HG03575 (cell line): ENCODE measurements around the gene MPHOSPH8.
"Not testable (repeated sequence)": the region's sequence is repeated elsewhere in the genome, so short reads cannot be mapped to it uniquely, and the experiment has no call there.

Experiments used
- ATAC-seq: cut with Tn5 transposase; IDR thresholded peaks from one replicate; pipeline ENCODE4 v1.9.1; 2021; ENCODE audit not compliant: unreplicated experiment, insufficient number of reproducible peaks, low FRiP score; ENCODE audit errors: extremely low read depth

The MPHOSPH8 gene

GRCh38 chr13:19673473-19674430, 40.3 kb downstream of the MPHOSPH8 start:
- no peak for ATAC-seq

GRCh38 chr13:19674898-19675297, 41.4 kb downstream of the MPHOSPH8 start:
- no peak for ATAC-seq

DNA sequence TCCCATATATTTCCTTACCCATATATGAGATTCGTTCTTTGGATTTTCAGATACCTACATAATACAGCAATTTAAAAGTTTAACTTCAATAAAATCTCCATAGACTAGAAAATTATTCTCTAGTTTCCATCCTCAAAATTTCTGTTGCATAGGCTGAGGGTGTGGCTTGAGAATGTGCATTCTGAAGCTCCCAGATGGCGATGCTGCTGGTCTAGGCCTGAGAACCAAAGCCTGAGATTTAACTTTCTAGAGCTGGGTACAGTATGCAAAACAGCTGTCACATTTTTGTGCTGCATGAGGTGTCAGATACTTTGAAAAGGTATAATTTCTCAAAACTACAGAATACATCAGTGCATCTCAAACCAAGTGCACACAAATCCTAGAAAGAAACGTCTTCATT, 42.7 kb downstream of the MPHOSPH8 start:
- ATAC-seq, result no peak

- ATAC-seq, result no peak
These were observed 47.3 kb downstream of the MPHOSPH8 start for GRCh38 chr13:19680751-19681150.

- ATAC-seq, result no peak
These were observed 48.1 kb downstream of the MPHOSPH8 start for GRCh38 chr13:19681517-19681916.

DNA sequence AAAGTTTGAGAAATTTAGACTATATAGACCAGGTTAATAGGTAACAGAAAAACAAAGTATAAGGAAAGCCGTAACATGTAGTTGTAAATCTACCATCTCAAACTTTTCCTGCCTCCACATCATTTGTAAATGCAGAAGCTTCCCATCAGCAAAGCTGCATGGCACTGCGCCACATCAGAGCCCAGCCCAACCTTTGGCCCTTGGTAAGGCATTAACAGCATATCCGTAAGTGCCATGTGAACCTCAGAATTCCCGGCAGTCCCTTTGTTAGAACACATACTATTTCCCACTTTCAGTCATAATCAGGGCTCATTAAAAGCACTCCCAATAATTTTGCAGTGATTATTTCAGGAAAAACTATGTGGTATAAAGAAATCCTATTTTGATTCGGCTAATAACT, 51.6 kb downstream of the MPHOSPH8 start:
- no peak for ATAC-seq

DNA sequence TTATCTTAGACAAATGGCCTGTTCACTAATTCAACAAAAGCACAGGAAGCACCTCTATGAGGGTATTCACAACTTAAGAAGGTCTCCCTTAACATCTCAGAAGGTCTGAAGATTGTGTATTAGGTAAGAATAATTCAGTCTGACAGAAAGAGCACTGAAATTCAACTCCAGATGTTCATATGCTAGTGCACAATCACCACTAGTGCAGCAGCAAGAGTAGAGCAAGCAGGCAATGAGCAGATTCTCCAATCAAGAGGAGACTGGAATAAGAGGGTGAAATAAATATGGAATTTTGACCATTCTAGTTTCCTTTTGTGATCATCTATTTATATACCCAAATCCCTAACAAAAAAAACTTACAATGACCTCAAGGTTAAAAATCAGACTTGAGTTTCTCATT, 52.0 kb downstream of the MPHOSPH8 start:
- no peak for ATAC-seq

DNA sequence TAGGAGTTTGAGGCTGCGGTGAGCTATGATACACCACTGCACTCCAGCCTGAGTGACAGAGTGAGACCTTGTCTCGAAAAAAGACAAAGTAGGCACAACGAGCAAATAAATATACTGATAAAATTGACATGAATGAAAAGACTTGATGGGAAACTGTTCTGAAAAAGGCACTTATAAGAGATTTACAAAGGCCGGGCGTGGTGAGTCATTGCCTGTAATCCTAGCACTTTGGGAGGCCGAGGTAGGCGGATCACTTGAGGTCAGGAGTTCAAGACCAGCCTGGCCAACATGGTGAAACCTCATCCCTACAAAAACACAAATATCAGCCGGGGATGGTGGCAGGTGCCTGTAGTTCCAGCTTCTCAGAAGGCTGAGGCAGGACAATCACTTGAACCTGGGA, 58.0 kb downstream of the MPHOSPH8 start:
- not testable (repeated sequence) for ATAC-seq

GRCh38 chr13:19695428-19695827, 62.0 kb downstream of the MPHOSPH8 start:
- ATAC-seq, result no peak

- ATAC-seq, result no peak
These were observed 62.4 kb downstream of the MPHOSPH8 start for GRCh38 chr13:19695829-19696228.

DNA sequence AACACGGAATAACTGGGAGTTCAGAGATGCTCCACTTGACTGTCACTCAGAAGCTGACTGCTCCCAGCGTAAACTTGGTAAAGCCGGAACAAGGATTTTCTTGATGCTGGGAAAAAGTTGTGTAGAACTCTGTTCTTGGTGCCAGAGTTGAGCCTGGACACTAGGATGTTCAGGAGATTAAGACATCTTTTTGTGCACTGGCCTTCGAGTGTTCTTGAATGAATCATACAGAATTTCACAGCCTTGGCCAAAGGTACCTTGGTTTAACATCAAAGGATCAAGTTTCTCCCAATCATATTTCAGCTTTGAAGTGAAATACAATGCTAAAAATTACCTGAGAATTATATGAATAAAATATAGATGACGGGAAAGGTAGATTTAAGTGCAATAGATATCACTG, 67.5 kb downstream of the MPHOSPH8 start:
- not testable (repeated sequence) for ATAC-seq

DNA sequence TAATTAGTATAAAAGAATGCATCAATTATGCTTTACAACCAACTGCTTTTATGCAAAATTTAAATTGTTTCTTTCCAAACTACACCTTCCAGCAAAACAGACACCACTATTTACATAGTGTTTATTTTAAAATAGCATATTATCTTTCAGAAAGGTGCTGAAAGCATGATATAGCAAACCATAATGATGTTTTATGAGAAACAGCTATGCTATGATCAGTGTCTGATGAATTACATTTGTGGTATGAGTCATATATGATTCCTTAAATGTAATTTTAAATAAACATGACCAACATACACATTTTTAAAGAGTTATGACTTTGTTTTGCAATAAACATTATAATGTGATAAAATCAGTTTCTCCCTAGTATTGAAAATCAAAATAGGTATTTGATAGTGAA, 68.2 kb downstream of the MPHOSPH8 start:
- ATAC-seq, result not testable (repeated sequence)

- not testable (repeated sequence) for ATAC-seq
These were observed 70.8 kb downstream of the MPHOSPH8 start for GRCh38 chr13:19704256-19704655.

DNA sequence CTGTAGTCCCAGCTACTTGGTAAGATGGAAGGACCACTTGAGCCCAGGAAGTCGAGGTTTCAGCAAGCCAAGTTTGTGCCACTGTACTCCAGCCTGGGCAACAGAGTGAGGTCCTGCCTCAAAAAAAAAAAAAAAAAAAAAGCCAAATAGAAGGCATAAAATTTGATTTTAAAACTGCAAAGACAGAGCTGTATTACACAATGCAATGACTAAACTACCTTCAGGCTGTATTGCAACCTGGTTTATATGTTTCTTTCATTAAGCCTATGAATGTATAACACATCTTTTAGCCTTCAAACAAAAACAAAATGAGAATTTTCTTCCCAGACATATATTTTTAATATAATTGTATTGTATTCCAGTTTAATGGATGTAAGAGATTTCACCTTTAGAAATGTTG, 75.6 kb downstream of the MPHOSPH8 start:
- not testable (repeated sequence) for ATAC-seq

- ATAC-seq, result not testable (repeated sequence)
These were observed 76.3 kb downstream of the MPHOSPH8 start for GRCh38 chr13:19709782-19710181.

DNA sequence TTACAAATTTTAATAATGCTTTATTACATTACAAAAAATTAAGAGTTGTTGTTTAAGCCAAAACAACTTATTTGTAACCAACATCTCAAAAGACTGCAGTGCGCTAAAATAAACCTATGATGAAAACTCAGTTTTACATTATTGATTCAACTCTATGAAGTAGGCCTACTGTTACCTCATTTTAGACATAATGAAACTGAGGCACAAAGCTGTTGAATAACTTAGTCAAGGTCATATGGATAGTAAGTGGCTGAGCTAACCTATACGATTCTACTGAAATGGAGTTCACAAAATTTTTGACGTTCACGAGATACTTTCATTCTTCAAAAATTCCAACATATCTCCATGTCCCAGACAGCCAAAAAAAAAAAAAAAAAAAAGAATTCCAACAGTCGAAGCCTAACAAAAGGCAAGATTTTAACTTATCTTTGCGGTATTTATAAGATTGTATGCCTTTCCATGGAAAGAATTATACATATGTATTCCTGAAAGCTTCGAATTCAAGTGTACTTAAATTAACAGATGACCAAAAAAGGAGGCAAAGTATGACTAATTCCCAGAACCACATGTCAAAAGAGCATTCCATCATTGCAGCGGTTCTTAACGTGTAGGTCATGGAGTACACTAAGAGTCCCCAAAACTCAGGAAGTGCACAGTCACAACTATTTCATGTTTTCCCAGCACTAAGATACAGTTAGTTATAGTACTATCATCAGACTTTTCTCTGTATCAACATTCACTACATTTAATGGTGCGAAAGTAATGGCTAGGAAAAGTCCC, 79.9 kb downstream of the MPHOSPH8 start:
- no peak for ATAC-seq

DNA sequence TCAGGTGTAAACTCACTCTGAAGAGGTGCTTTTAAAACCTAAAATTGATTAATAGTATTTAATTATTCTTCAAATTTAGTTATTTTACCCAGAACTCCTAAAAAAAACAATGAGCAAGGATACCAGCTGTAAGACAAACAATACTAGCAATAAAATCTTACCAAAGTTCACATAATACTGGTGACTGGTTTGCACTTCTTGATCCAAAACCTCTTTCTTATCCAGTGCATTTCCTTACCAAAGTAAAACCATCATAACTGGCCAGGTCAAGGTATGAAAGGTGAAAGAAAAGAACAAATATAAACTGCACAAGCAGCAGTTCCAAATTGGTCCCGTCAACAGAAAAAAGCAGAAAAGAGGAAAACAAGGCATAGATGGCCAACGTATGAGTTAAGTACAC, 86.6 kb downstream of the MPHOSPH8 start:
- ATAC-seq, result no peak
